HepG2 (cell line): ENCODE results near the gene LRRC4C. TPM values are rescaled to one million over a fixed set of nuclear protein-coding genes. Genes with fewer than 3 reads are reported as not detected.

Experiments
- ATAC-seq: fragments of 200-7000 bp; cut with Tn5 transposase; 3 replicates; pipeline ENCODE4 v1.9.1; 2020; ENCODE audit warnings: mild to moderate bottlenecking, moderate library complexity
- BruUV-seq: library from RNA; stranded (reverse); fragments of 400-500 nt; replicated peaks from 2 replicates; lab custom pipeline; 2021; lab: Mats Ljungman, UMichigan
- CTCF ChIA-PET: fragments of 300-600 bp; formaldehyde crosslinking; extraction: SDS; loops from one replicate; lab custom pipeline; 2021; ENCODE audit warnings: low total read pairs, inconsistent platforms, low intra/inter-chr PET ratio; lab: Yijun Ruan, JAX
- POLR2A ChIA-PET: fragments of 350-600 bp; sonication (Branson Sonifier 250); formaldehyde crosslinking; loops from one replicate; lab custom pipeline; 2020; ENCODE audit warnings: antibody characterized with exemption, inconsistent platforms; lab: Yijun Ruan, JAX
- DNase-seq: peaks from one replicate; pipeline ENCODE4 v3.0.0-alpha.2; 2015; ENCODE audit warnings: low spot score
- FAIRE-seq: peaks from 3 replicates; lab custom pipeline; 2011; peaks lifted over from hg19 to GRCh38; lab: Jason Lieb, UNC
- H2AFZ ChIP-seq: one replicate; pipeline ENCODE4 v1.6.1; 2011; ENCODE audit warnings: low read length, inconsistent platforms
- H3K27ac ChIP-seq: fragments of 300-600 bp; 3 replicates; pipeline ENCODE4 v1.8.0; 2011; ENCODE audit warnings: mixed run types, mild to moderate bottlenecking, mixed read lengths, low read length, inconsistent platforms; ENCODE audit not compliant: insufficient read depth; ENCODE audit errors: extremely low read length
- H3K27me3 ChIP-seq, 2 experiments: fragments of 200-600 bp in 1 of 2; 2 replicates in 1 of 2; 3 replicates in 1 of 2; pipeline versions ENCODE4 v1.6.0 to v1.8.0; 2011; ENCODE audit warnings: low read length in 2 of 2, mild to moderate bottlenecking in 2 of 2, moderate library complexity in 2 of 2, inconsistent platforms in 1 of 2; ENCODE audit not compliant: insufficient read depth in 2 of 2, control insufficient read depth in 1 of 2
- H3K36me3 ChIP-seq, 2 experiments: fragments of 200-600 bp in 1 of 2; replicated peaks in 1 of 2; 2 replicates in 1 of 2; 3 replicates in 1 of 2; pipeline versions ENCODE4 v1.5.1 to v1.8.0; 2011; ENCODE audit warnings: low read length in 2 of 2, inconsistent platforms in 1 of 2; ENCODE audit not compliant: insufficient read depth in 2 of 2, control insufficient read depth in 1 of 2
- H3K4me1 ChIP-seq: 2 replicates; pipeline ENCODE4 v1.5.1; 2012; ENCODE audit warnings: low read length, inconsistent platforms; ENCODE audit not compliant: insufficient read depth
- H3K4me2 ChIP-seq: 2 replicates; pipeline ENCODE4 v1.6.0; 2011; ENCODE audit warnings: low read depth, low read length, inconsistent platforms
- H3K4me3 ChIP-seq, 3 experiments: fragments of 200-600 bp in 1 of 3; sonication (generic), shearing (Covaris generic) in 1 of 3; replicated peaks in 1 of 3; 2 replicates each; pipeline ENCODE4 v1.5.1; 2011 to 2016; ENCODE audit warnings: low read length in 3 of 3, inconsistent platforms in 2 of 3, low read depth in 2 of 3, mild to moderate bottlenecking in 2 of 3, control low read depth in 1 of 3, mixed read lengths in 1 of 3; ENCODE audit not compliant: insufficient read depth in 1 of 3
- H3K79me2 ChIP-seq: one replicate; pipeline ENCODE4 v1.6.1; 2011; ENCODE audit warnings: low read length, inconsistent platforms; ENCODE audit not compliant: insufficient read depth
- H3K9ac ChIP-seq: 2 replicates; pipeline ENCODE4 v1.6.0; 2011; ENCODE audit warnings: mild to moderate bottlenecking, low read depth, low read length, inconsistent platforms; ENCODE audit not compliant: insufficient read depth
- H3K9me3 ChIP-seq: 2 replicates; pipeline ENCODE4 v1.5.1; 2012; ENCODE audit warnings: mild to moderate bottlenecking, low read length
- H4K20me1 ChIP-seq: 2 replicates; pipeline ENCODE4 v1.6.0; 2011; ENCODE audit warnings: inconsistent platforms, mild to moderate bottlenecking, low read length, moderate library complexity; ENCODE audit not compliant: insufficient read depth
- EEA1 ChIP-seq: sonication (generic); formaldehyde crosslinking; IDR thresholded peaks from 2 replicates; pipeline ENCODE4 v1.5.1; 2020; ENCODE audit warnings: mild to moderate bottlenecking, missing genetic modification reagents, borderline replicate concordance
- HMGA1 ChIP-seq: sonication (generic); formaldehyde crosslinking; conservative IDR thresholded peaks from 2 replicates; pipeline ENCODE4 v1.4.0; 2020; ENCODE audit warnings: missing genetic modification reagents
- IRF1 ChIP-seq: sonication (generic); formaldehyde crosslinking; IDR thresholded peaks from 2 replicates; pipeline ENCODE4 v1.4.0; 2020; ENCODE audit warnings: low read depth, mild to moderate bottlenecking, missing genetic modification reagents
- PHF5A ChIP-seq: IDR thresholded peaks from one replicate; pipeline ENCODE4 v1.6.1; 2018; ENCODE audit warnings: low read depth, missing genetic modification reagents; ENCODE audit not compliant: unreplicated experiment
- RBAK ChIP-seq: sonication (generic); formaldehyde crosslinking; IDR thresholded peaks from 2 replicates; pipeline ENCODE4 v1.5.1; 2020; ENCODE audit warnings: mild to moderate bottlenecking, missing genetic modification reagents
- SRSF1 ChIP-seq: fragments of 200-400 bp; formaldehyde crosslinking; optimal IDR thresholded peaks from 2 replicates; pipeline ENCODE3; 2017; ENCODE audit warnings: mild to moderate bottlenecking, low read depth, low read length, moderate library complexity
- TFDP1 ChIP-seq: IDR thresholded peaks from 2 replicates; pipeline ENCODE4 v1.6.1; 2016; ENCODE audit warnings: missing compliant biosample characterization, missing genetic modification reagents, borderline replicate concordance
- ZC3H13 ChIP-seq: sonication (generic); formaldehyde crosslinking; IDR thresholded peaks from 2 replicates; pipeline ENCODE4 v1.8.1; 2023; ENCODE audit warnings: mild to moderate bottlenecking, missing genetic modification reagents, moderate library complexity
- ZFP36 ChIP-seq: fragments of 150-350 bp; IDR thresholded peaks from 2 replicates; pipeline ENCODE4 v1.6.1; 2018; ENCODE audit warnings: borderline replicate concordance, low read length, low read depth; ENCODE audit not compliant: partially characterized antibody
- ZNF207 ChIP-seq: fragments of 450-650 bp; IDR thresholded peaks from 2 replicates; pipeline ENCODE4 v1.6.1; 2016; ENCODE audit warnings: antibody characterized with exemption, borderline replicate concordance
- ZNF484 ChIP-seq: sonication (generic); formaldehyde crosslinking; IDR thresholded peaks from 2 replicates; pipeline ENCODE4 v1.5.1; 2020; ENCODE audit warnings: mild to moderate bottlenecking, low read depth, missing genetic modification reagents, borderline replicate concordance
- ZNF605 ChIP-seq: sonication (generic); formaldehyde crosslinking; IDR thresholded peaks from 2 replicates; pipeline ENCODE4 v1.8.0; 2022; ENCODE audit warnings: mild to moderate bottlenecking, missing genetic modification reagents
- ZNF619 ChIP-seq: sonication (generic); formaldehyde crosslinking; IDR thresholded peaks from 2 replicates; pipeline ENCODE4 v1.4.0; 2020; ENCODE audit warnings: mild to moderate bottlenecking, missing genetic modification reagents
- ZNF672 ChIP-seq: sonication (generic); formaldehyde crosslinking; IDR thresholded peaks from 2 replicates; pipeline ENCODE4 v1.8.1; 2022; ENCODE audit warnings: missing genetic modification reagents
- ZNF780A ChIP-seq: sonication (generic); formaldehyde crosslinking; IDR thresholded peaks from 2 replicates; pipeline ENCODE4 v1.8.0; 2022; ENCODE audit warnings: mild to moderate bottlenecking, missing genetic modification reagents, moderate library complexity
- WGBS: methylation state at CpG from one replicate; pipeline ENCODE4 v1.1.6; 2017; ENCODE audit warnings: low lambda C conversion rate; 5-methylcytosine and 5-hydroxymethylcytosine counted together
- in situ Hi-C: cut with HindIII; loops from 2 replicates; pipeline ENCODE4 v1.10.0; 2017; ENCODE audit warnings: low pct_unique_long_range_greater_than_20kb; ENCODE audit not compliant: extremely low pct_ligation_motif_present
- intact Hi-C: fragments of 100-400 bp; cut with micrococcal nuclease; formaldehyde crosslinking; loops from one replicate; pipeline ENCODE4 v1.10.0; 2022; ENCODE audit not compliant: unreplicated experiment
- polyA plus RNA-seq, 8 experiments: library from polyadenylated mRNA; depleted of rRNA in 3 of 8; stranded (reverse) in 7 of 8; unstranded in 1 of 8; fragments of >200 nt; fragmentation: Illumina TruSeq in 4 of 8; extraction: Trizol in 4 of 8; gene quantifications; 2 replicates each; pipeline versions ENCODE4 v1.2.1 to v1.2.3, GENCODE V29; 2011 to 2016; ENCODE audit warnings: low read depth in 4 of 8, missing spikeins in 1 of 8, mixed read lengths in 1 of 8; ENCODE audit not compliant: insufficient read depth in 1 of 8
- total RNA-seq, 5 experiments: library from RNA; depleted of rRNA; stranded (reverse); fragments of >200 nt; fragmentation: Illumina TruSeq; extraction: Trizol; gene quantifications; 2 replicates each; pipeline ENCODE4 v1.2.3, GENCODE V29; 2016; ENCODE audit warnings: low read depth in 1 of 5

The LRRC4C gene
- total and polyA plus RNA-seq, 2 of the 13 experiments (the other 11 are each of a cell fraction or from before 2014, with no cell fraction given) = not detected

GRCh38 chr11:40274017-40274416 lies 1185.4 kb downstream of the LRRC4C start:
- intact Hi-C loops = no loop called here
- Histone ChIP-seq H3K27ac (no peak overlapping the region), H3K79me2 (no peaks in the 10 kb centered on the region), H2AFZ (no peak overlapping the region), H3K4me2 (no peak overlapping the region), H4K20me1 (no peaks in the 10 kb centered on the region), H3K4me1 (no peaks in the 10 kb centered on the region), H3K9me3 (no peaks in the 10 kb centered on the region), H3K36me3 (no peaks in the 10 kb centered on the region), H3K27me3 (no peaks in the 10 kb centered on the region), H3K4me3 (no peak overlapping the region), H3K9ac (no peak overlapping the region)
- DNase-seq (no peak), FAIRE-seq (no peak), ATAC-seq (no peak)
- POLR2A ChIA-PET = no interaction called here
- BruUV-seq = no TSS peak
- CTCF ChIA-PET = no interaction called here
- WGBS = 55% methylated on average over 3 of the region's 3 CpGs
- in situ Hi-C loops = no loop called here
- TF ChIP-seq SRSF1 (no peak), ZNF780A (no peak), PHF5A (no peak), IRF1 (CRISPR knock-in tag) (no peak), TFDP1 (CRISPR knock-in tag) (no peak), ZNF484 (CRISPR knock-in tag) (no peak), ZNF672 (no peak), ZNF605 (CRISPR knock-in tag) (no peak), HMGA1 (no peak), EEA1 (CRISPR knock-in tag) (no peak), RBAK (CRISPR knock-in tag) (no peak), ZNF207 (no peak), ZNF619 (CRISPR knock-in tag) (no peak), ZFP36 (no peak), ZC3H13 (CRISPR knock-in tag) (no peak)
